Keratinocyte (primary cell): ENCODE results near the gene CLIP4.

Source experiments
- CTCF ChIP-seq, 3 experiments: IDR thresholded peaks in 1 of 3; conservative IDR thresholded peaks in 1 of 3; optimal IDR thresholded peaks in 1 of 3; 2 replicates in 2 of 3; 3 replicates in 1 of 3; pipeline versions ENCODE3 to v1.5.1; 2011; ENCODE audit warnings: low read length in 3 of 3, mild to moderate bottlenecking in 3 of 3, moderate library complexity in 2 of 3, control low read depth in 1 of 3, inconsistent platforms in 1 of 3; ENCODE audit not compliant: insufficient read depth in 2 of 3; ENCODE audit errors: extremely low read depth in 1 of 3
- EZH2 ChIP-seq: IDR thresholded peaks from one replicate; pipeline ENCODE4 v1.6.1; 2012; ENCODE audit warnings: inconsistent platforms, mild to moderate bottlenecking, low read length, moderate library complexity

DNA sequence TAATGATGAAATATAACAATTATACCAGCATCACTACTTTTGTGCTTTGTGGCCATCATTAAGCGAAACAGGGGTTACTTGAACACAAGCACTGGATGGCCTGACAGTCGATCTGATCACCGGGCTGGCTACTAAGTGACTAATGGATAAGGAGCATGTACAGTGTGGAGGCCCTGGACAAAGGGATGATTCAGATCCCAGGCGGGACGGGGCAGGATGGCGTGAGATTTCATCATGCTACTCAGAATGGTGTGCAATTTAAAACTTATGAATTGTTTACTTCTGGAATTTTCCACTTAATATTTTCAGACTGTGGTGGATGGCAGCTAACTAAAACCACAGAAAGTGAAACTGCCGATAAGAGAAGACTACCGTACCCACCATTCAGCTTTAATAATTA is 7.0 kb upstream of the CLIP4 start:
- TF ChIP-seq CTCF (optimal IDR thresholded peaks at IDR 0.05 in 1 of 3, IDR thresholded peaks at IDR 0.05 in 1 of 3, conservative IDR thresholded peaks at IDR 0.05 in 1 of 3; ENCODE audit: extremely low read depth in 1 of 3, insufficient read depth in 2 of 3, low read length in 3 of 3) (no peak), EZH2 (no peak)
